A549 (cell line): ENCODE measurements around the gene INHBE.

Experiments
- CBX8 ChIP-seq: fragments of 200-600 bp; sonication (generic); IDR thresholded peaks from 2 replicates; pipeline ENCODE4 v1.6.1; 2016
- POLR2A ChIP-seq: IDR thresholded peaks from 2 replicates; pipeline ENCODE4 v1.6.1; 2012; ENCODE audit warnings: mild to moderate bottlenecking, low read length

GRCh38 chr12:57462912-57463253, 7.8 kb downstream of the INHBE start:
- TF ChIP-seq CBX8: no peak
- no peak for TF ChIP-seq POLR2A
